ENCODE data around the gene SPTBN4. TPM values are rescaled to one million over a fixed set of nuclear protein-coding genes. Genes with fewer than 3 reads are reported as not detected.
"Not testable (repeated sequence)": the region's sequence is repeated elsewhere in the genome, so short reads cannot be mapped to it uniquely, and the experiment has no call there.

The SPTBN4 gene
- total and polyA plus RNA-seq, 2 donors (not counting 1 experiment from before 2014, with no cell fraction given), result 0.03 to 0.67 TPM

DNA sequence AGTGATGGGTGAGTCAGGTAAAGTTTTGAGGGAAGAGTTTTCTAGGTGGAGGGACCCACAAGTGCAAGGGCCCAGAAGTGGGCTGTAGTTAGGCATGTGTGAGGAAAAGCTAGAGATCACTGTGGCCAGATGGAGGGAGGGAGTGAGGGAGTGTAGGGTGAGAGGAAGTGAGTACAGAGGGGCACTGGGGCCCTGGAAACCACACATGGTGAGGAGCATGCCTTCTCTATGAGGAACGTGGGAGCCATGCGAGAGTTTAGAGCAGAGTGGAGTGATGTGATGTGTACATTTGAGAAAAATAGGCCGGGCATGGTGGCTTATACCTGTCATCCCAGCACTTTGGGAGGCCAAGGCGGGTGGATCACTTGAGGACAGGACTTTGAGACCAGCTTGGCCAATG is 95.1 kb downstream of the SPTBN4 start:
- no peak overlapping the region for H3K4me3 Mint-ChIP-seq
- Histone ChIP-seq H3K27ac (ENCODE audit: low read length in 2 of 2) (no peak overlapping the region), H4K20me1 (ENCODE audit: control insufficient read depth, insufficient read depth, low read length, poor library complexity, severe bottlenecking) (no peaks in the 10 kb centered on the region), H2AFZ (ENCODE audit: insufficient read depth, low read depth, low read length, poor library complexity, severe bottlenecking) (no peak overlapping the region), H3K9ac (ENCODE audit: low read length) (no peak overlapping the region), H3K79me2 (ENCODE audit: control insufficient read depth, insufficient read depth, low read length) (no peaks in the 10 kb centered on the region), H3K27me3 (replicated peaks in 1 of 4; ENCODE audit: control extremely low read depth in 1 of 4, control insufficient read depth in 3 of 4, insufficient read depth in 4 of 4, low read length in 3 of 4) (peaks cover 0 to 37% (median 17%) of the 10 kb centered on the region in 4 experiments), H3K36me3 (replicated peaks in 1 of 2; ENCODE audit: control extremely low read depth in 1 of 2, control insufficient read depth in 1 of 2, extremely low read depth in 1 of 2, insufficient read depth in 2 of 2, low read length in 1 of 2) (no peaks in the 10 kb centered on the region), H3K4me1 (ENCODE audit: control insufficient read depth in 2 of 2, insufficient read depth in 2 of 2, low read length in 2 of 2) (no peaks in the 10 kb centered on the region), H3K9me3 (ENCODE audit: control extremely low read depth in 1 of 3, control insufficient read depth in 2 of 3, insufficient read depth in 1 of 3, low read length in 2 of 3) (peaks cover 0 to 3% (median 0%) of the 10 kb centered on the region in 3 donors), H3K4me2 (replicated peaks; ENCODE audit: low read depth, low read length, poor library complexity, severe bottlenecking) (no peak overlapping the region), H3K4me3 (ENCODE audit: control extremely low read depth in 1 of 5, extremely low read depth in 1 of 5, insufficient read depth in 1 of 5, low read depth in 2 of 5, low read length in 4 of 5) (no peak overlapping the region)
- DNase-seq (no peak), ATAC-seq (ENCODE audit: low read depth) (no peak)
- no peak overlapping the region for H3K27ac Mint-ChIP-seq
- H3K4me1 Mint-ChIP-seq, result no peaks in the 10 kb centered on the region
- H3K9me3 Mint-ChIP-seq (ENCODE audit: insufficient read depth), result no peaks in the 10 kb centered on the region
- peaks cover 39% of the 10 kb centered on the region for H3K27me3 Mint-ChIP-seq
- POLR2A ChIA-PET, result no interaction called here
- CTCF ChIA-PET, result interaction anchor here (0.7 kb wide), 1 partner anchor 138 kb away, joined by 4 read pairs; no protein-coding TSS in a partner anchor
- intact Hi-C loops (cut with micrococcal nuclease), result no loop called here
- TF ChIP-seq, protein P1, sequence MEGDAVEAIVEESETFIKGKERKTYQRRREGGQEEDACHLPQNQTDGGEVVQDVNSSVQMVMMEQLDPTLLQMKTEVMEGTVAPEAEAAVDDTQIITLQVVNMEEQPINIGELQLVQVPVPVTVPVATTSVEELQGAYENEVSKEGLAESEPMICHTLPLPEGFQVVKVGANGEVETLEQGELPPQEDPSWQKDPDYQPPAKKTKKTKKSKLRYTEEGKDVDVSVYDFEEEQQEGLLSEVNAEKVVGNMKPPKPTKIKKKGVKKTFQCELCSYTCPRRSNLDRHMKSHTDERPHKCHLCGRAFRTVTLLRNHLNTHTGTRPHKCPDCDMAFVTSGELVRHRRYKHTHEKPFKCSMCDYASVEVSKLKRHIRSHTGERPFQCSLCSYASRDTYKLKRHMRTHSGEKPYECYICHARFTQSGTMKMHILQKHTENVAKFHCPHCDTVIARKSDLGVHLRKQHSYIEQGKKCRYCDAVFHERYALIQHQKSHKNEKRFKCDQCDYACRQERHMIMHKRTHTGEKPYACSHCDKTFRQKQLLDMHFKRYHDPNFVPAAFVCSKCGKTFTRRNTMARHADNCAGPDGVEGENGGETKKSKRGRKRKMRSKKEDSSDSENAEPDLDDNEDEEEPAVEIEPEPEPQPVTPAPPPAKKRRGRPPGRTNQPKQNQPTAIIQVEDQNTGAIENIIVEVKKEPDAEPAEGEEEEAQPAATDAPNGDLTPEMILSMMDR (IDR thresholded peaks at IDR 0.05), result no peak
- no peak for TF ChIP-seq EZH2 (IDR thresholded peaks at IDR 0.05; ENCODE audit: borderline replicate concordance, insufficient read depth, low read depth, low read length, poor library complexity, severe bottlenecking)
- WGBS (ENCODE audit: insufficient coverage), result 40% methylated on average over 3 of the region's 4 CpGs

- H3K4me1 Mint-ChIP-seq; H3K27ac Mint-ChIP-seq; POLR2A ChIA-PET; H3K79me2 ChIP-seq (ENCODE audit: control insufficient read depth, insufficient read depth, low read length); H4K20me1 ChIP-seq (ENCODE audit: control insufficient read depth, insufficient read depth, low read length, poor library complexity, severe bottlenecking); H3K9me3 ChIP-seq (ENCODE audit: control extremely low read depth in 1 of 3, control insufficient read depth in 2 of 3, insufficient read depth in 1 of 3, low read length in 2 of 3); H3K4me3 Mint-ChIP-seq; H3K9ac ChIP-seq (ENCODE audit: low read length); H3K27ac ChIP-seq (ENCODE audit: low read length in 2 of 2); intact Hi-C loops (cut with micrococcal nuclease); CTCF ChIA-PET; H3K4me2 ChIP-seq (replicated peaks; ENCODE audit: low read depth, low read length, poor library complexity, severe bottlenecking); H3K36me3 ChIP-seq (replicated peaks in 1 of 2; ENCODE audit: control extremely low read depth in 1 of 2, control insufficient read depth in 1 of 2, extremely low read depth in 1 of 2, insufficient read depth in 2 of 2, low read length in 1 of 2); ATAC-seq (ENCODE audit: low read depth); H3K9me3 Mint-ChIP-seq (ENCODE audit: insufficient read depth); H3K4me3 ChIP-seq (ENCODE audit: control extremely low read depth in 1 of 5, extremely low read depth in 1 of 5, insufficient read depth in 1 of 5, low read depth in 2 of 5, low read length in 4 of 5); H2AFZ ChIP-seq (ENCODE audit: insufficient read depth, low read depth, low read length, poor library complexity, severe bottlenecking); DNase-seq: not testable (repeated sequence)
- Histone ChIP-seq H3K27me3 (replicated peaks in 1 of 4; ENCODE audit: control extremely low read depth in 1 of 4, control insufficient read depth in 3 of 4, insufficient read depth in 4 of 4, low read length in 3 of 4) (peaks cover 0 to 49% (median 27%) of the 10 kb centered on the region in 4 experiments), H3K4me1 (ENCODE audit: control insufficient read depth in 2 of 2, insufficient read depth in 2 of 2, low read length in 2 of 2) (peaks cover 10 to 13% of the 10 kb centered on the region in 2 donors)
- 100% methylated on average over 1 of the region's 1 CpG for WGBS (ENCODE audit: insufficient coverage)
- peaks cover 29% of the 10 kb centered on the region for H3K27me3 Mint-ChIP-seq
These were observed 97.7 kb downstream of the SPTBN4 start for GRCh38 chr19:40564535-40564934.

All from B cell (primary cell).